Activated B cell treated with CpG ODN at 0.5 μM for 24 hours (primary cell): ENCODE measurements around the gene APOL5. TPM values are rescaled to one million over a fixed set of nuclear protein-coding genes. Genes with fewer than 3 reads are reported as not detected.

Experiments used
- ATAC-seq: fragments of 200-7000 bp; cut with Tn5 transposase; one replicate; pipeline ENCODE4 v1.10.0; 2021; ENCODE audit warnings: low read depth, mild to moderate bottlenecking, moderate library complexity
- CTCF ChIA-PET: fragments of 350-600 bp; sonication (Branson Sonifier 250); formaldehyde crosslinking; loops from one replicate; lab custom pipeline; 2021; ENCODE audit warnings: antibody characterized with exemption; lab: Charles Lee
- POLR2A ChIA-PET: fragments of 350-600 bp; sonication (Branson Sonifier 250); formaldehyde crosslinking; loops from one replicate; lab custom pipeline; 2021; ENCODE audit warnings: antibody characterized with exemption; lab: Charles Lee
- DNase-seq: peaks from one replicate; pipeline ENCODE4 v3.0.0; 2022
- H3K27ac Mint-ChIP-seq: one replicate; pipeline ENCODE4 v1.8.0; 2020; ENCODE audit warnings: mixed read lengths
- H3K27me3 Mint-ChIP-seq: one replicate; pipeline ENCODE4 v1.8.0; 2021; ENCODE audit warnings: mixed read lengths
- H3K36me3 Mint-ChIP-seq: one replicate; pipeline ENCODE4 v1.8.0; 2021; ENCODE audit warnings: low read depth, mixed read lengths
- H3K4me1 Mint-ChIP-seq: one replicate; pipeline ENCODE4 v1.8.0; 2021; ENCODE audit warnings: mixed read lengths
- H3K4me3 Mint-ChIP-seq: one replicate; pipeline ENCODE4 v1.8.0; 2020; ENCODE audit warnings: mild to moderate bottlenecking, mixed read lengths
- H3K9me3 Mint-ChIP-seq: one replicate; pipeline ENCODE4 v1.8.0; 2020; ENCODE audit warnings: mixed read lengths
- intact Hi-C: fragments of 100-400 bp; cut with micrococcal nuclease; formaldehyde crosslinking; loops from one replicate; pipeline ENCODE4 v1.15.1; 2024
- total RNA-seq: library from RNA; stranded (reverse); gene quantifications from 2 replicates; pipeline ENCODE4 v1.2.3, GENCODE V29; 2022
- TF ChIP-seq, protein P1 (sequence below): fragments of 200-600 bp; IDR thresholded peaks from one replicate; pipeline ENCODE4 v1.8.0; 2022; ENCODE audit warnings: antibody characterized with exemption, mild to moderate bottlenecking

Gene APOL5
- total RNA-seq, 1 donor from 2014 or later = not detected

DNA sequence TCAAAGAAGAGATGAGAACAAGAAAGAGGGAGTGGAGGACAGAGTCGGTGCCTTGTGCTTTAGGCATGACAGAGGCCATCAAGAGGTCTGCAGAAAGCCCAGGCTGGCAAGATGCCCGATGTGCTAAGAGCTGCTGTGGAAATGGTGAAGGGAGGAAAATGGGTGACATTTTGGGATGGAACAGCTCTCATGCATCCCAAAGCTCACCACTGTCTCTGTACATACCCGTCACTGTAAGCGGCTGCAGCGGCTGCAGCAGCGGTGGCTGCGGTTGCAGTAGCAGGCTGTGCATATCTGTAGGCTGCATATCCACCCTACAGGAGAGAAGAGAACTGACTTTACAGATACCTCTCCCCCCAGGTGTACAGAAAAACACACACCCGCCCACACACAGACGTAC is 28.6 kb downstream of the APOL5 start:
- Mint-ChIP-seq H3K27ac (no peak overlapping the region), H3K36me3 (no peaks in the 10 kb centered on the region), H3K4me3 (no peak overlapping the region), H3K9me3 (no peaks in the 10 kb centered on the region), H3K4me1 (peaks cover 26% of the 10 kb centered on the region), H3K27me3 (peaks cover 73% of the 10 kb centered on the region)
- no peak for DNase-seq
- TF ChIP-seq, protein P1, sequence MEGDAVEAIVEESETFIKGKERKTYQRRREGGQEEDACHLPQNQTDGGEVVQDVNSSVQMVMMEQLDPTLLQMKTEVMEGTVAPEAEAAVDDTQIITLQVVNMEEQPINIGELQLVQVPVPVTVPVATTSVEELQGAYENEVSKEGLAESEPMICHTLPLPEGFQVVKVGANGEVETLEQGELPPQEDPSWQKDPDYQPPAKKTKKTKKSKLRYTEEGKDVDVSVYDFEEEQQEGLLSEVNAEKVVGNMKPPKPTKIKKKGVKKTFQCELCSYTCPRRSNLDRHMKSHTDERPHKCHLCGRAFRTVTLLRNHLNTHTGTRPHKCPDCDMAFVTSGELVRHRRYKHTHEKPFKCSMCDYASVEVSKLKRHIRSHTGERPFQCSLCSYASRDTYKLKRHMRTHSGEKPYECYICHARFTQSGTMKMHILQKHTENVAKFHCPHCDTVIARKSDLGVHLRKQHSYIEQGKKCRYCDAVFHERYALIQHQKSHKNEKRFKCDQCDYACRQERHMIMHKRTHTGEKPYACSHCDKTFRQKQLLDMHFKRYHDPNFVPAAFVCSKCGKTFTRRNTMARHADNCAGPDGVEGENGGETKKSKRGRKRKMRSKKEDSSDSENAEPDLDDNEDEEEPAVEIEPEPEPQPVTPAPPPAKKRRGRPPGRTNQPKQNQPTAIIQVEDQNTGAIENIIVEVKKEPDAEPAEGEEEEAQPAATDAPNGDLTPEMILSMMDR = no peak
- ATAC-seq = no peak
- CTCF ChIA-PET = no interaction called here
- POLR2A ChIA-PET = no interaction called here
- intact Hi-C loops = loop anchor here (5.0 kb wide), 1 partner anchor 394 kb away; no protein-coding TSS in a partner anchor

DNA sequence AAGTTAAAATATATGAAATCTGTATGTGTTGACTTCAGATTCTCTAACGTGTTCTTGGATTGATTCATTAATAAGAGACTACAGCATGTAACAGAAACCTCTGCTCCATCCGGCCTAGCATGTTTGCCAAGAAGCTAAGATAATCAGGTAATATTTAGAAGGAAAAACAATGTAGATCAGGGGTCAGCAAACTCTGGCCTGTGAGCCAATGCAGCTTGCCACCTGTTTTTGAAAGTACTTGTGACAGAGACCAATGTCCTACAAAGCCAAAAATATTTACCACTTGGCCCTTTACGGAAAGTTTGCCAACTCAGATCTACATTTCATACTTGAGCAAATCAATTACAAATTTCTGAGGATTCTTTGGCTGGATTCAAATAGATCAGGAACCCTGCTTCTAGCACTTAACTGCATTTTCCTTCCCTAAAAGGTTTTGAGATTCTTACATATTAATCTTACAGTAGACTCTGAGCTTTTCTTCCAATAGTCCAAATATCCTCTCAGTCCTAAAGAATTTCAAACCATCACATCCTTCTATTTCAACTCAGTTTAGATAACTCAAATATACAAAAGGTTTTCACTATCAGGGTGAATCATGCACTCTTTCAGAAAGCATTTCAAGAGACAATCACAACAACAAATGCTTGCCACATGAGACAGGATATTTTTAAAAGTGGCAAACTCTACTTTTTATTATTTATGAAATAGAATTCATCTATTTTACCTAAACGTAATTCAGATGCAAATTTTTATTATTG is 29.5 kb downstream of the APOL5 start:
- CTCF ChIA-PET = no interaction called here
- peaks cover 31% of the 10 kb centered on the region for H3K4me1 Mint-ChIP-seq
- H3K4me3 Mint-ChIP-seq = no peak overlapping the region
- intact Hi-C loops = loop anchor here (5.0 kb wide), 1 partner anchor 395 kb away; no protein-coding TSS in a partner anchor
- H3K36me3 Mint-ChIP-seq = no peaks in the 10 kb centered on the region
- TF ChIP-seq, protein P1 = no peak
- ATAC-seq (no peak), DNase-seq (no peak)
- POLR2A ChIA-PET = no interaction called here
- H3K27me3 Mint-ChIP-seq = peaks cover 71% of the 10 kb centered on the region
- no peak overlapping the region for H3K27ac Mint-ChIP-seq
- no peaks in the 10 kb centered on the region for H3K9me3 Mint-ChIP-seq

DNA sequence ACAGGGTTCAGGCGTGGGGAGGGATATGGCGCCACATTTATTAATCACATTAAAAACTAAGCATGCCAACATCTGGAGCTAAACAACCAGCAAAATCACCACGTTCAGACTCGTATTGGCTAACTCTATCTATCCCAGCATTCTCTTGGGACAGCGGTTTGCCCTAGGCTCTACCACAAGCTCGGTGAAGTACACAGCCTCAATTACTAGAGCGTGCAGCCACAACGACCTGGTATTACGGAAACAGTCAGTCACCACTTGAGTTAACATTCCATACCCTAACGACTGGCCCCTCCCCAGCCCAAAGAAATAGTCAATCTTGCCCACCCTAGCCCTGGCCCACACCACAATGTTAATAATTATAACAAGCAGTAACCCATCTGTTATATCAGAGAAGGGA is 32.1 kb downstream of the APOL5 start:
- Mint-ChIP-seq H3K4me1 (peaks cover 29% of the 10 kb centered on the region), H3K27me3 (peaks cover 62% of the 10 kb centered on the region), H3K4me3 (peak overlapping the region; percentile 53), H3K36me3 (no peaks in the 10 kb centered on the region), H3K27ac (peak overlapping the region; percentile 24), H3K9me3 (no peaks in the 10 kb centered on the region)
- ATAC-seq = peak; percentile 95
- intact Hi-C loops = loop anchor here (2.0 to 5.0 kb wide), 3 partner anchors 101 to 398 kb away; partner anchors contain the start of gene APOL6
- POLR2A ChIA-PET = interaction anchor here (1.1 kb wide), 1 partner anchor 102 kb away, joined by 3 read pairs; the partner anchor contains the start of gene APOL6
- TF ChIP-seq, protein P1 = no peak
- CTCF ChIA-PET = no interaction called here
- peak; percentile 42 for DNase-seq

DNA sequence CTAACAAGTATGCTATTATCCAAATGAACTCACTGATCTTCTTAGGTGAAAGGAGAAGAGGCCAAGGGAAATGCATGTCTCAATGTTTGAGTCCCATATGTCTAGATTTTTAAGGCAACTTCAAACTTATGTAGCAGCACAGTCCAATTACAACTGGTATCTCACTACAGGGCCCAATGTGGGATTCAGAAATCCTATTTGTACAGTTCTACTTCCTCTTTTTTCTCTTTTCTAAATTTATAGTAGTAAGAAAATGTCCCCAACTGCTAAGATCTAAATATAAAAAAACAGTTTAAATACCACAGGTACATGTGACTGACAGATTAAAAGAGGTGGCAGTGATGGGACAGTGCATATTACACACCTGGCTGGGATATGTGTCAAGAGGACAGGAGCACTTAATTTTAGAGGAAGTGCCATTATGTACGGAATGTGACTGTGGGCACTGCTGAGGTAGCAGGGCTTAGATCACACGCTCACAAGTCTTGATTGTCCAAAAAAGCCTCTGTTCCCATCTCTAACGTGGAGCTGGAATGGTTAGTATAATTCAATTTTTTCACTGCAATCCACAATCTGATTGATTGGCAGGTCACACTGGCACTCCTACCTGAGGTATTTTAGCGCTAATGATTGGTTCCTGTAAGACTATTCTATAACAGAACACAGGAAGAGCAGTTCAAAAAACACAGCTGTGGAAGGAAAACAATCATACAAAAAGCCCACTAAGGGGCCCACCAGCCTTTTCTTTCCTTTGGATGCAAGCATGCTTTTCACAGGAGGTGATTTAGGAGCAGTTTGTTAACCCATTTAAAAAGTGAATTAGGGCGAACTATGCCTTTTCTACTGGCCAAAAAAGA is 34.6 kb downstream of the APOL5 start:
- intact Hi-C loops = no loop called here
- Mint-ChIP-seq H3K4me1 (peaks cover 26% of the 10 kb centered on the region), H3K9me3 (no peaks in the 10 kb centered on the region), H3K4me3 (no peak overlapping the region), H3K36me3 (no peaks in the 10 kb centered on the region), H3K27ac (no peak overlapping the region), H3K27me3 (peaks cover 57% of the 10 kb centered on the region)
- CTCF ChIA-PET = no interaction called here
- POLR2A ChIA-PET = interaction anchor here (0.6 kb wide), 1 partner anchor 103 kb away, joined by 3 read pairs; no protein-coding TSS in a partner anchor
- DNase-seq (no peak), ATAC-seq (no peak)
- TF ChIP-seq, protein P1 = no peak

DNA sequence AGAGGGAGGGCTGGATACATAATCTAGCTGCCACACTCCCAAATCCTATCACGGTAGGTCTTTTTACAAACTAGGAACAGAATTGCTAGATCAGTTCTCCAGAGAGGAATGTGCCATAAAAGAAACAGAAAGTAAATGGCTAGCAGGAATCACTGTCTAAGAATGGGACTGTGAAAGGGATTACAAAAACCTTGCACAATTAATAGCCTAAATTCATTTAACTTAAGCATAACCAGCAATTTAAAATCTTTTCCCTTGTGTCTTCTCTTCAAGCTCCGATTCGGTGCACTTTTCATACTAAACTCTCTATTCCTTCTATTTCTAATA is 35.2 kb downstream of the APOL5 start:
- no peaks in the 10 kb centered on the region for H3K9me3 Mint-ChIP-seq
- no peak overlapping the region for H3K27ac Mint-ChIP-seq
- ChIA-PET CTCF (no interaction called here), POLR2A (no interaction called here)
- intact Hi-C loops = no loop called here
- DNase-seq (no peak), ATAC-seq (no peak)
- TF ChIP-seq, protein P1 = no peak
- H3K27me3 Mint-ChIP-seq = peaks cover 58% of the 10 kb centered on the region
- no peak overlapping the region for H3K4me3 Mint-ChIP-seq
- peaks cover 26% of the 10 kb centered on the region for H3K4me1 Mint-ChIP-seq
- H3K36me3 Mint-ChIP-seq = no peaks in the 10 kb centered on the region
